Mesothelial cell of epicardium (in vitro differentiated cells): ENCODE measurements around the gene ARHGAP1. TPM values are rescaled to one million over a fixed set of nuclear protein-coding genes. Genes with fewer than 3 reads are reported as not detected.

ENCODE experiments used
- DNase-seq, 2 experiments: peaks; one replicate each; pipeline ENCODE4 v3.0.0; 2021; ENCODE audit warnings: low spot score in 2 of 2; ENCODE audit not compliant: unreplicated experiment in 2 of 2
- H3K27ac Mint-ChIP-seq: 2 replicates; pipeline ENCODE4 v1.8.0; 2021; ENCODE audit warnings: mixed read lengths
- H3K27me3 Mint-ChIP-seq: 2 replicates; pipeline ENCODE4 v1.8.0; 2021; ENCODE audit warnings: low read depth, mixed read lengths
- H3K36me3 Mint-ChIP-seq: 2 replicates; pipeline ENCODE4 v1.8.0; 2021; ENCODE audit warnings: mixed read lengths
- H3K4me1 Mint-ChIP-seq: 2 replicates; pipeline ENCODE4 v1.8.0; 2021; ENCODE audit warnings: mixed read lengths
- H3K4me3 Mint-ChIP-seq: 2 replicates; pipeline ENCODE4 v1.8.0; 2021; ENCODE audit warnings: mild to moderate bottlenecking, moderate library complexity, mixed read lengths
- H3K9me3 Mint-ChIP-seq: 2 replicates; pipeline ENCODE4 v1.8.0; 2021; ENCODE audit warnings: mixed read lengths
- total RNA-seq: library from RNA; stranded (reverse); gene quantifications from 3 replicates; pipeline ENCODE4 v1.2.1, GENCODE V29; 2021
- TF ChIP-seq, protein P1 (sequence below): fragments of 200-600 bp; sonication (generic); IDR thresholded peaks from one replicate; pipeline ENCODE4 v1.5.0; 2021; ENCODE audit warnings: antibody characterized with exemption; ENCODE audit not compliant: unreplicated experiment

The ARHGAP1 gene
- total RNA-seq, 1 donor from 2014 or later: 49.4 TPM

GRCh38 chr11:46655631-46656030 lies 44.8 kb downstream of the ARHGAP1 start:
- no peak for DNase-seq
- Mint-ChIP-seq H3K9me3 (no peaks in the 10 kb centered on the region), H3K27ac (no peak overlapping the region), H3K4me3 (no peak overlapping the region), H3K4me1 (no peaks in the 10 kb centered on the region), H3K27me3 (no peaks in the 10 kb centered on the region), H3K36me3 (peaks cover 51% of the 10 kb centered on the region)
- TF ChIP-seq, protein P1, sequence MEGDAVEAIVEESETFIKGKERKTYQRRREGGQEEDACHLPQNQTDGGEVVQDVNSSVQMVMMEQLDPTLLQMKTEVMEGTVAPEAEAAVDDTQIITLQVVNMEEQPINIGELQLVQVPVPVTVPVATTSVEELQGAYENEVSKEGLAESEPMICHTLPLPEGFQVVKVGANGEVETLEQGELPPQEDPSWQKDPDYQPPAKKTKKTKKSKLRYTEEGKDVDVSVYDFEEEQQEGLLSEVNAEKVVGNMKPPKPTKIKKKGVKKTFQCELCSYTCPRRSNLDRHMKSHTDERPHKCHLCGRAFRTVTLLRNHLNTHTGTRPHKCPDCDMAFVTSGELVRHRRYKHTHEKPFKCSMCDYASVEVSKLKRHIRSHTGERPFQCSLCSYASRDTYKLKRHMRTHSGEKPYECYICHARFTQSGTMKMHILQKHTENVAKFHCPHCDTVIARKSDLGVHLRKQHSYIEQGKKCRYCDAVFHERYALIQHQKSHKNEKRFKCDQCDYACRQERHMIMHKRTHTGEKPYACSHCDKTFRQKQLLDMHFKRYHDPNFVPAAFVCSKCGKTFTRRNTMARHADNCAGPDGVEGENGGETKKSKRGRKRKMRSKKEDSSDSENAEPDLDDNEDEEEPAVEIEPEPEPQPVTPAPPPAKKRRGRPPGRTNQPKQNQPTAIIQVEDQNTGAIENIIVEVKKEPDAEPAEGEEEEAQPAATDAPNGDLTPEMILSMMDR: no peak

DNA sequence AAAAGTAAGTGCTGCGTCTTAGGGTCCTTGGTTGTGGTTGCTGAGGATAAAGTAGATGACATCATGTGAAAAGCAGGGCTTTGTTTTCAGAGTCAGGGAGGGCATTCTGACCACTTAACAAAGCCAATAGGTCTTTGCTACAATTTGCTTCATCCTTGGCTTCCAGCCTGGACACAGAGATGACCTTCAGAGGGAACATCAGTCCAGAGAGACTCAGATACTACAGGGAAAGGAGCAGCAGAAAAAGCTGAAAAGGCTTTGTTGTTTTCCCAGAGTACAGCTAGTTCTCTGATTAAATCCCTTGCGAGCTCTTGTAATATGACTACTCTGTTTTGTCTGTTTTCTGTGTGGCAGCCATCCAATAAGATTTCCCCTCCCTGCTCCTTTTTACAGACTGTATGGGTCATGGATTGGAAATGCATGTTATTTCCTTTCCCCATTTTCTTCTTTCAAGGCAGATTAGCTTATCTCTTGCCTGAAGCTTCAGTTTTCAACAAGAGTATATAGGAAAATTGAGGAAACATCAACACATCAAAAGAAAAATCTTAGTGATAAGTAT lies 51.2 kb downstream of the ARHGAP1 start:
- TF ChIP-seq, protein P1: no peak
- H3K27ac Mint-ChIP-seq: peak overlapping the region; percentile 95
- H3K36me3 Mint-ChIP-seq: peaks cover 27% of the 10 kb centered on the region
- H3K4me3 Mint-ChIP-seq: peak overlapping the region; percentile 20
- DNase-seq: no peak
- H3K4me1 Mint-ChIP-seq: peaks cover 13% of the 10 kb centered on the region
- H3K9me3 Mint-ChIP-seq: no peaks in the 10 kb centered on the region
- no peaks in the 10 kb centered on the region for H3K27me3 Mint-ChIP-seq

- Mint-ChIP-seq H3K4me1 (peaks cover under 1% of the 10 kb centered on the region), H3K27me3 (no peaks in the 10 kb centered on the region), H3K36me3 (peaks cover 30% of the 10 kb centered on the region), H3K27ac (no peak overlapping the region), H3K9me3 (no peaks in the 10 kb centered on the region), H3K4me3 (no peak overlapping the region)
- DNase-seq: no peak
- TF ChIP-seq, protein P1: no peak
Measured at GRCh38 chr11:46643986-46644385, 56.4 kb downstream of the ARHGAP1 start.

DNA sequence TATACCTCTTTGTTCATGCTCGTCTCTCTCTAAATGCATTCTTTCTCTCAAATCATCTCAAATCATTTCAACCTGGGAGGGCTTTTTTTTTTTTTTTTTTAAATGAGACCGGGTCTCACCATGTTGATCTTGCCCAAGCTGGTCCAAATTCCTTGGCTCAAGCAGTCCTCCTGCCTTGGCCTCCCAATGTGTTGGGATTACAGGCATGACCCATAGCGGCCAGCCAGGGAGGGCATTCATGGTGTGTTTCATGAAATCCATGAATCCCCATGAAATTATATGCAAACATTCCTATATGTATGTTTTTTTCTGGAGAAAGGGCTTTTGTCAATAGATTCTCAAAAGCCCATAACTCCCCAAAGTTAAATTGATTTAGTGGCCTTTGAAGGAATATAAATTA lies 56.9 kb downstream of the ARHGAP1 start:
- no peaks in the 10 kb centered on the region for H3K27me3 Mint-ChIP-seq
- no peak for DNase-seq
- no peaks in the 10 kb centered on the region for H3K9me3 Mint-ChIP-seq
- no peak overlapping the region for H3K4me3 Mint-ChIP-seq
- TF ChIP-seq, protein P1: no peak
- no peaks in the 10 kb centered on the region for H3K4me1 Mint-ChIP-seq
- H3K36me3 Mint-ChIP-seq: peaks cover 31% of the 10 kb centered on the region
- peak overlapping the region; percentile 22 for H3K27ac Mint-ChIP-seq

DNA sequence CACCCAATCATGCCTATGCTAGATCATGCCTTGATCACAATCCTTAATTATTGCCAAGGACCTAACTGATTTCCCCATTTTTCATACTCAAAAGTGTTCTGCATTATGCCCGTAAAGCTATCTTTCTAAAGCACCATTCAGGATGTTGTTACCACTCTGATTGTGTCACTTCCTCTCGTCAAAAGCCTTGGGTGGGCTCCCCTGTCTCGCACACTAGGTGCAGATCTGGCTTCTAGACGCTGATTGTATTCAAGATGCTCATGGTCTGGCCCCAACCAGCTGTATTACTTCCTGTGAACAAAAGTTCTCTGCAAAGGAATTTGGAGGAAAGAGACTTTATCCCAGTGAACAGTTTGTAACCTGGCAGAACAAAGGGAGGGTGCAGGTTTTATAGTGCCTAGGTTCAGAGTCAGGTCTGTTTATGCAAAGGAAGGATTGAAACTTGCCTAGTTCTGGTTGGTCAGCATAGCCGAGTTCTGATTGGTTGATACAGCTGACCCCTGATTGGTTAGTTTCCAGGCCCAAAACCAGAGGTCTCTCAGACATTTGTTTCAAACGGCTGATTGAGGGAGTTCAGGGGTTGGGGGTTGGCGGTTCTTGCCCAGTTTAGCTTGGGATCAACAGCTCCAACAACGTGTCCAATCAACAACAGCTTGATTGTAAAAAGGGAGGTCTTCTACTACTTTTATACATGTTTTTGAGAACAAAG lies 57.6 kb downstream of the ARHGAP1 start:
- H3K27me3 Mint-ChIP-seq: no peaks in the 10 kb centered on the region
- no peak overlapping the region for H3K4me3 Mint-ChIP-seq
- DNase-seq: no peak
- no peak overlapping the region for H3K27ac Mint-ChIP-seq
- TF ChIP-seq, protein P1: no peak
- no peaks in the 10 kb centered on the region for H3K4me1 Mint-ChIP-seq
- H3K36me3 Mint-ChIP-seq: peaks cover 33% of the 10 kb centered on the region
- H3K9me3 Mint-ChIP-seq: no peaks in the 10 kb centered on the region
